Neuronal stem cell (in vitro differentiated cells): ENCODE data around the gene MEIKIN.
A peak's percentile ranks its signal among the peaks of the same experiment; 100 is the strongest.

Experiments used
- DNase-seq: peaks from one replicate; pipeline ENCODE4 v3.0.0-alpha.2; 2013; ENCODE audit warnings: low spot score
- H2AFZ ChIP-seq: one replicate; pipeline ENCODE4 v1.6.1; 2013; ENCODE audit warnings: mild to moderate bottlenecking, low read length, inconsistent platforms
- H2AK5ac ChIP-seq: 2 replicates; pipeline ENCODE4 v1.6.1; 2013; ENCODE audit warnings: low read depth, mild to moderate bottlenecking, inconsistent platforms, low read length, moderate library complexity, mixed read lengths
- H2BK120ac ChIP-seq: 2 replicates; pipeline ENCODE4 v1.6.1; 2013; ENCODE audit warnings: low read depth, mild to moderate bottlenecking, inconsistent platforms, low read length, moderate library complexity, mixed read lengths
- H2BK12ac ChIP-seq: one replicate; pipeline ENCODE4 v1.6.1; 2013; ENCODE audit warnings: low read length, inconsistent platforms
- H2BK15ac ChIP-seq: 2 replicates; pipeline ENCODE4 v1.6.1; 2013; ENCODE audit warnings: mild to moderate bottlenecking, low read length, inconsistent platforms, mixed read lengths
- H2BK5ac ChIP-seq: one replicate; pipeline ENCODE4 v1.6.1; 2013; ENCODE audit warnings: inconsistent platforms, mild to moderate bottlenecking, low read length, moderate library complexity
- H3K14ac ChIP-seq: one replicate; pipeline ENCODE4 v1.6.1; 2013; ENCODE audit warnings: low read length, inconsistent platforms
- H3K18ac ChIP-seq: 2 replicates; pipeline ENCODE4 v1.6.1; 2013; ENCODE audit warnings: low read length, inconsistent platforms
- H3K23ac ChIP-seq: 2 replicates; pipeline ENCODE4 v1.6.1; 2013; ENCODE audit warnings: low read depth, mild to moderate bottlenecking, mixed read lengths, low read length, inconsistent platforms; ENCODE audit not compliant: poor library complexity
- H3K27ac ChIP-seq: replicated peaks from 3 replicates; pipeline ENCODE4 v1.5.1; 2013; ENCODE audit warnings: low read length, inconsistent platforms
- H3K27me3 ChIP-seq, 3 experiments: 2 replicates each; pipeline ENCODE4 v1.6.1; 2013; ENCODE audit warnings: low read length in 3 of 3, mild to moderate bottlenecking in 2 of 3, inconsistent platforms in 1 of 3, low read depth in 1 of 3, mixed read lengths in 1 of 3, moderate library complexity in 1 of 3; ENCODE audit not compliant: control insufficient read depth in 3 of 3, insufficient read depth in 3 of 3
- H3K36me3 ChIP-seq, 2 donors: replicated peaks in 1 of 2; 2 replicates each; pipeline ENCODE4 v1.6.1; 2013; ENCODE audit warnings: low read length in 2 of 2; ENCODE audit not compliant: control insufficient read depth in 2 of 2, insufficient read depth in 2 of 2
- H3K4ac ChIP-seq: 2 replicates; pipeline ENCODE4 v1.6.1; 2013; ENCODE audit warnings: inconsistent platforms, mild to moderate bottlenecking, low read length, moderate library complexity
- H3K4me1 ChIP-seq, 2 donors: 1 replicate in 1 of 2; 2 replicates in 1 of 2; pipeline ENCODE4 v1.6.1; 2013; ENCODE audit warnings: low read length in 2 of 2, low read depth in 1 of 2; ENCODE audit not compliant: control insufficient read depth in 2 of 2, insufficient read depth in 1 of 2
- H3K4me2 ChIP-seq: one replicate; pipeline ENCODE4 v1.6.1; 2013; ENCODE audit warnings: mild to moderate bottlenecking, low read length, inconsistent platforms; ENCODE audit not compliant: insufficient read depth, poor library complexity, severe bottlenecking
- H3K4me3 ChIP-seq, 2 donors: 2 replicates each; pipeline ENCODE4 v1.5.1; 2013; ENCODE audit warnings: low read length in 2 of 2, mild to moderate bottlenecking in 2 of 2, inconsistent platforms in 1 of 2, moderate library complexity in 1 of 2
- H3K79me1 ChIP-seq: one replicate; pipeline ENCODE4 v1.6.1; 2013; ENCODE audit warnings: low read depth, mild to moderate bottlenecking, inconsistent platforms, low read length, moderate library complexity
- H3K9ac ChIP-seq: one replicate; pipeline ENCODE4 v1.6.1; 2013; ENCODE audit warnings: mild to moderate bottlenecking, low read depth, low read length, inconsistent platforms; ENCODE audit not compliant: poor library complexity
- H3K9me3 ChIP-seq, 2 donors: replicated peaks in 1 of 2; 2 replicates each; pipeline versions ENCODE3 to v1.6.1; 2013; ENCODE audit warnings: low read length in 2 of 2, mild to moderate bottlenecking in 2 of 2, inconsistent platforms in 1 of 2, low read depth in 1 of 2, mixed read lengths in 1 of 2, moderate library complexity in 1 of 2; ENCODE audit not compliant: control insufficient read depth in 2 of 2, insufficient read depth in 1 of 2
- H4K8ac ChIP-seq: one replicate; pipeline ENCODE4 v1.6.1; 2013; ENCODE audit warnings: low read depth, mild to moderate bottlenecking, inconsistent platforms, low read length, moderate library complexity
- H4K91ac ChIP-seq: one replicate; pipeline ENCODE4 v1.6.1; 2013; ENCODE audit warnings: low read length, low read depth, mild to moderate bottlenecking, inconsistent platforms; ENCODE audit not compliant: poor library complexity
- WGBS, 2 donors: extraction: QIAGEN DNeasy Blood & Tissue Kit; methylation state at CpG; one replicate each; pipeline ENCODE4 v1.1.7; 2013; ENCODE audit warnings: missing lambda C conversion rate in 2 of 2, mixed read lengths in 1 of 2; ENCODE audit not compliant: insufficient read length in 2 of 2, insufficient replicate concordance in 1 of 2; ENCODE audit errors: extremely low coverage in 2 of 2; 5-methylcytosine and 5-hydroxymethylcytosine counted together

MEIKIN gene

GRCh38 chr5:131976414-131977211 is 31.1 kb upstream of the MEIKIN start:
- Histone ChIP-seq H3K18ac (no peak overlapping the region), H3K79me1 (no peaks in the 10 kb centered on the region), H3K4me1 (no peaks in the 10 kb centered on the region), H3K4me3 (no peak overlapping the region), H3K9me3 (no peaks in the 10 kb centered on the region), H3K4ac (no peak overlapping the region), H3K9ac (no peak overlapping the region), H2BK5ac (no peak overlapping the region), H3K36me3 (no peaks in the 10 kb centered on the region), H3K27me3 (no peaks in the 10 kb centered on the region), H2AK5ac (no peak overlapping the region), H4K91ac (no peak overlapping the region), H3K23ac (no peak overlapping the region), H4K8ac (no peak overlapping the region), H2AFZ (no peak overlapping the region), H2BK120ac (no peak overlapping the region), H3K27ac (no peak overlapping the region), H2BK15ac (no peak overlapping the region), H3K14ac (no peak overlapping the region), H2BK12ac (no peak overlapping the region), H3K4me2 (no peak overlapping the region)
- no peak for DNase-seq
- WGBS, 2 donors = no CpG with 5 or more reads among the region's 6 CpGs

GRCh38 chr5:131974956-131975726 is 29.7 kb upstream of the MEIKIN start:
- H2BK120ac ChIP-seq = no peak overlapping the region
- H3K14ac ChIP-seq = no peak overlapping the region
- H3K4me2 ChIP-seq = no peak overlapping the region
- H2BK12ac ChIP-seq = no peak overlapping the region
- H3K27ac ChIP-seq = no peak overlapping the region
- no peak overlapping the region for H3K4me3 ChIP-seq
- H3K36me3 ChIP-seq = no peaks in the 10 kb centered on the region
- H3K23ac ChIP-seq = no peak overlapping the region
- H3K27me3 ChIP-seq = no peaks in the 10 kb centered on the region
- no peak overlapping the region for H2AK5ac ChIP-seq
- H4K91ac ChIP-seq = no peak overlapping the region
- no peak overlapping the region for H2BK5ac ChIP-seq
- DNase-seq = no peak
- H2BK15ac ChIP-seq = no peak overlapping the region
- H3K4ac ChIP-seq = no peak overlapping the region
- no peak overlapping the region for H4K8ac ChIP-seq
- peak overlapping the region; percentile 4 for H3K18ac ChIP-seq
- no peaks in the 10 kb centered on the region for H3K9me3 ChIP-seq
- H3K9ac ChIP-seq = no peak overlapping the region
- no CpG with 5 or more reads among the region's 12 CpGs for WGBS, 2 donors
- no peak overlapping the region for H2AFZ ChIP-seq
- no peaks in the 10 kb centered on the region for H3K79me1 ChIP-seq
- no peaks in the 10 kb centered on the region for H3K4me1 ChIP-seq

GRCh38 chr5:131974622-131974955 is 29.1 kb upstream of the MEIKIN start:
- no peak overlapping the region for H2AK5ac ChIP-seq
- no peaks in the 10 kb centered on the region for H3K27me3 ChIP-seq
- no peak for DNase-seq
- WGBS, 2 donors = no CpG with 5 or more reads among the region's 5 CpGs
- no peak overlapping the region for H2AFZ ChIP-seq
- H3K14ac ChIP-seq = no peak overlapping the region
- H2BK120ac ChIP-seq = no peak overlapping the region
- H3K79me1 ChIP-seq = no peaks in the 10 kb centered on the region
- no peak overlapping the region for H3K23ac ChIP-seq
- H3K4me2 ChIP-seq = no peak overlapping the region
- no peak overlapping the region for H3K4ac ChIP-seq
- no peak overlapping the region for H2BK5ac ChIP-seq
- no peak overlapping the region for H2BK12ac ChIP-seq
- no peak overlapping the region for H3K4me3 ChIP-seq
- no peak overlapping the region for H3K9ac ChIP-seq
- no peaks in the 10 kb centered on the region for H3K9me3 ChIP-seq
- no peak overlapping the region for H4K8ac ChIP-seq
- no peak overlapping the region for H2BK15ac ChIP-seq
- H3K4me1 ChIP-seq = no peaks in the 10 kb centered on the region
- no peaks in the 10 kb centered on the region for H3K36me3 ChIP-seq
- no peak overlapping the region for H3K18ac ChIP-seq
- H3K27ac ChIP-seq = no peak overlapping the region
- no peak overlapping the region for H4K91ac ChIP-seq

GRCh38 chr5:131974016-131974415 is 28.6 kb upstream of the MEIKIN start:
- Histone ChIP-seq H3K9ac (no peak overlapping the region), H3K18ac (no peak overlapping the region), H2AK5ac (no peak overlapping the region), H4K8ac (no peak overlapping the region), H3K4me1 (no peaks in the 10 kb centered on the region), H3K4me3 (no peak overlapping the region), H3K79me1 (no peaks in the 10 kb centered on the region), H3K4me2 (no peak overlapping the region), H3K27ac (no peak overlapping the region), H3K14ac (no peak overlapping the region), H2BK120ac (no peak overlapping the region), H3K9me3 (no peaks in the 10 kb centered on the region), H3K36me3 (no peaks in the 10 kb centered on the region), H2BK5ac (no peak overlapping the region), H3K27me3 (no peaks in the 10 kb centered on the region), H4K91ac (no peak overlapping the region), H2AFZ (no peak overlapping the region), H2BK12ac (no peak overlapping the region), H2BK15ac (no peak overlapping the region), H3K4ac (no peak overlapping the region), H3K23ac (no peak overlapping the region)
- DNase-seq = no peak
- no CpG with 5 or more reads among the region's 1 CpG for WGBS, 2 donors
